ENCODE results near the gene KIF26A.

DNA sequence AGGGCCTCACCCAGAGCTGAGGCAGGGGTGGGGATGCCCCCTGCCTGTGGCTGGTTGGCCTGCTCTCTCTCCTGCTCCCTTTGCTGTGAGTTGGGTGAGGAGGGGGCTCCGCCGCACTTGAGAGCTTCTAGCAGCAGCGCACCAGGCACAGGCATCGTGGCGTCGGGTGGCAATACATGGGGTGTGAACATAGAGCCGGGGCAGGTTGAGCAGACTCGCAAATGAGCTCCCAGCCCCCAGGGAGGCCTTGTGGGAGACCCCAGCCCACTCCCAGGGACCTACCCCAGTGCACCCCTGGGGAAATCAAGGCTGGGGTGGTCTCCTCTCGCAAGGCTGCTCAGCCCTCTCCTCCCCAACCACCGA is 54.5 kb downstream of the KIF26A start:
- TF ChIP-seq, protein P1, sequence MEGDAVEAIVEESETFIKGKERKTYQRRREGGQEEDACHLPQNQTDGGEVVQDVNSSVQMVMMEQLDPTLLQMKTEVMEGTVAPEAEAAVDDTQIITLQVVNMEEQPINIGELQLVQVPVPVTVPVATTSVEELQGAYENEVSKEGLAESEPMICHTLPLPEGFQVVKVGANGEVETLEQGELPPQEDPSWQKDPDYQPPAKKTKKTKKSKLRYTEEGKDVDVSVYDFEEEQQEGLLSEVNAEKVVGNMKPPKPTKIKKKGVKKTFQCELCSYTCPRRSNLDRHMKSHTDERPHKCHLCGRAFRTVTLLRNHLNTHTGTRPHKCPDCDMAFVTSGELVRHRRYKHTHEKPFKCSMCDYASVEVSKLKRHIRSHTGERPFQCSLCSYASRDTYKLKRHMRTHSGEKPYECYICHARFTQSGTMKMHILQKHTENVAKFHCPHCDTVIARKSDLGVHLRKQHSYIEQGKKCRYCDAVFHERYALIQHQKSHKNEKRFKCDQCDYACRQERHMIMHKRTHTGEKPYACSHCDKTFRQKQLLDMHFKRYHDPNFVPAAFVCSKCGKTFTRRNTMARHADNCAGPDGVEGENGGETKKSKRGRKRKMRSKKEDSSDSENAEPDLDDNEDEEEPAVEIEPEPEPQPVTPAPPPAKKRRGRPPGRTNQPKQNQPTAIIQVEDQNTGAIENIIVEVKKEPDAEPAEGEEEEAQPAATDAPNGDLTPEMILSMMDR (conservative IDR thresholded peaks at IDR 0.05; ENCODE audit: low read depth, low read length) = no peak
- no peak for TF ChIP-seq POLR2A (IDR thresholded peaks at IDR 0.05; ENCODE audit: low read depth, low read length)

Data from IMR-90 (cell line).